Nephron (organoid): ENCODE data around the gene KRTAP10-11.
"Not testable (repeated sequence)": the region's sequence is repeated elsewhere in the genome, so short reads cannot be mapped to it uniquely, and the experiment has no call there.

Experiments
- H3K27ac Mint-ChIP-seq, 3 experiments: 2 replicates each; pipeline ENCODE4 v1.8.0; 2020; ENCODE audit warnings: mixed read lengths in 3 of 3, mild to moderate bottlenecking in 2 of 3, moderate library complexity in 1 of 3
- H3K27me3 Mint-ChIP-seq: 2 replicates; pipeline ENCODE4 v1.8.0; 2021; ENCODE audit warnings: low read depth, mild to moderate bottlenecking, moderate library complexity, mixed read lengths
- H3K36me3 Mint-ChIP-seq: 2 replicates; pipeline ENCODE4 v1.8.0; 2020; ENCODE audit warnings: low read depth, mixed read lengths
- H3K4me1 Mint-ChIP-seq: 2 replicates; pipeline ENCODE4 v1.8.0; 2020; ENCODE audit warnings: mixed read lengths
- H3K4me3 Mint-ChIP-seq, 3 experiments: 2 replicates each; pipeline ENCODE4 v1.8.0; 2020; ENCODE audit warnings: mild to moderate bottlenecking in 3 of 3, mixed read lengths in 3 of 3, moderate library complexity in 2 of 3
- H3K9me3 Mint-ChIP-seq: 2 replicates; pipeline ENCODE4 v1.8.0; 2020; ENCODE audit warnings: mixed read lengths
- CTCF ChIP-seq, 3 experiments: fragments of 200-600 bp; sonication (generic); IDR thresholded peaks; one replicate each; pipeline ENCODE4 v1.5.0; 2021; ENCODE audit warnings: antibody characterized with exemption in 3 of 3; ENCODE audit not compliant: unreplicated experiment in 3 of 3

Gene KRTAP10-11

GRCh38 chr21:44602463-44602850 is 43.8 kb upstream of the KRTAP10-11 start:
- Mint-ChIP-seq H3K9me3 (peaks cover 15% of the 10 kb centered on the region), H3K4me3 (no peak overlapping the region), H3K36me3 (no peaks in the 10 kb centered on the region), H3K27ac (no peak overlapping the region), H3K4me1 (no peaks in the 10 kb centered on the region), H3K27me3 (peaks cover 17% of the 10 kb centered on the region)
- no peak for TF ChIP-seq CTCF (IDR thresholded peaks at IDR 0.05; ENCODE audit: unreplicated experiment in 3 of 3)

GRCh38 chr21:44603109-44603875 is 42.9 kb upstream of the KRTAP10-11 start:
- TF ChIP-seq CTCF (IDR thresholded peaks at IDR 0.05; ENCODE audit: unreplicated experiment in 3 of 3), result no peak
- Mint-ChIP-seq H3K36me3 (no peaks in the 10 kb centered on the region), H3K27ac (no peak overlapping the region), H3K9me3 (peaks cover 18% of the 10 kb centered on the region), H3K27me3 (peaks cover 17% of the 10 kb centered on the region), H3K4me1 (no peaks in the 10 kb centered on the region), H3K4me3 (no peak overlapping the region)

DNA sequence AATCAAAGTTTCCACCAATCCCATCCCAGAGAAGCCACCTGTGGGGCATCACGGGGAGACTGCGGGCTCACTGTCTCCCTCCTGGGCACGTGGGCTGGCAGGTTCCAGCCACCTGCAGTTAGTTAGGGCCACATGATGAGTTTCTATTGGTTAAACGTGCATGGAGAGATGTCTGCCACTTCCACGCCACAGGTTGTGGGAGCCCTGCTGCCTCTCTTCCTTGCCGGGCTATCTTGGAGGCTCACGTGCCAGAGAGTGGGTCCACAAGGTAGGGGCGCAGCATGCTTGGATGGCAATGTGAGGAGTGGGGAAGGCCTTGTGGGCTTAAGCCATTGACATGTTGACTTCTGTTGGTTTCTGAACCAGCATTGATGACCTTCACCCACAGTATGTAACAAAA is 42.3 kb upstream of the KRTAP10-11 start:
- no peak for TF ChIP-seq CTCF (IDR thresholded peaks at IDR 0.05; ENCODE audit: unreplicated experiment in 3 of 3)
- peaks cover 16% of the 10 kb centered on the region for H3K9me3 Mint-ChIP-seq
- no peak overlapping the region for H3K4me3 Mint-ChIP-seq
- H3K4me1 Mint-ChIP-seq, result no peaks in the 10 kb centered on the region
- H3K27ac Mint-ChIP-seq, result no peak overlapping the region
- peaks cover 17% of the 10 kb centered on the region for H3K27me3 Mint-ChIP-seq
- peaks cover 2% of the 10 kb centered on the region for H3K36me3 Mint-ChIP-seq

DNA sequence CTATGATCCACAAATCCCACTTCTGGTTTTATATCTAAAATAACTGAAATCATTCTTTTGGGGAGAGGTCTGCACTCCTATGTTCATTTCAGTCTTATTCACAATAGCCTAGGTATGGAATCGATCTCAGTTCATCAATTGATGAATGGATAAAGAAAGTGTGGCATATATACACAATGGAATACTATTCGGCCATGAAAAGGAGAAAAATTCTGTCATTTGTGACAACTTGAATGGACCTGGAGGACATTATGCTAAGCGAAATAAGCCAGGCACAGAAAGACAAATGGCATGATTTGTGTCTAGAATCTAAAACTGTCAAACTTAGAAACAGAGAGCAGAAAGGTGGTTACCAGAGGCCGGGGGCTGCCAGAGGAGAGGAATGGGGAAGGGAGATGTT is 39.7 kb upstream of the KRTAP10-11 start:
- Mint-ChIP-seq H3K4me1 (no peaks in the 10 kb centered on the region), H3K27ac (no peak overlapping the region), H3K9me3 (peaks cover 39% of the 10 kb centered on the region), H3K27me3 (peaks cover 14% of the 10 kb centered on the region), H3K36me3 (peaks cover 3% of the 10 kb centered on the region), H3K4me3 (no peak overlapping the region)
- no peak for TF ChIP-seq CTCF (IDR thresholded peaks at IDR 0.05; ENCODE audit: unreplicated experiment in 3 of 3)

DNA sequence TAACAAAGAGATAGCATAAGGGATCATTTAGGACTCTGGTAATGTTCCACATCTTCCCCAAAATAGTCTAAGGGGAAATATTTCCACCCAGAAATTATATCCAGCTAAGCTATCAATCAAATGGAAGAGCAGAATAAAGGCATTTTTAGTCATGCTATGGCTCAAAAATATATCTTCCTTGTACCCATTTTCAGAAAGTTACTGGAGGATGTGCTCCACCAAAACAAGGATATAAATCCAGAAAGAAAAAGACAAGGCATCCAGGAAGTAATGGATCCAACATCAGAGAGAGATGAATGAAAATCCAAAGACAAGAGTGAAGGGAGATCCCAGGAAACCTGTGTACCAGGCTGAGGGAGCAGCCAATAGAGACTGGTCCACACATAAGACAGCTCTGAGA is 37.0 kb upstream of the KRTAP10-11 start:
- Mint-ChIP-seq H3K4me1 (no peaks in the 10 kb centered on the region), H3K27ac (no peak overlapping the region), H3K9me3 (peaks cover 40% of the 10 kb centered on the region), H3K27me3 (peaks cover 8% of the 10 kb centered on the region), H3K4me3 (no peak overlapping the region), H3K36me3 (peaks cover 3% of the 10 kb centered on the region)
- TF ChIP-seq CTCF (IDR thresholded peaks at IDR 0.05; ENCODE audit: unreplicated experiment in 3 of 3), result no peak

DNA sequence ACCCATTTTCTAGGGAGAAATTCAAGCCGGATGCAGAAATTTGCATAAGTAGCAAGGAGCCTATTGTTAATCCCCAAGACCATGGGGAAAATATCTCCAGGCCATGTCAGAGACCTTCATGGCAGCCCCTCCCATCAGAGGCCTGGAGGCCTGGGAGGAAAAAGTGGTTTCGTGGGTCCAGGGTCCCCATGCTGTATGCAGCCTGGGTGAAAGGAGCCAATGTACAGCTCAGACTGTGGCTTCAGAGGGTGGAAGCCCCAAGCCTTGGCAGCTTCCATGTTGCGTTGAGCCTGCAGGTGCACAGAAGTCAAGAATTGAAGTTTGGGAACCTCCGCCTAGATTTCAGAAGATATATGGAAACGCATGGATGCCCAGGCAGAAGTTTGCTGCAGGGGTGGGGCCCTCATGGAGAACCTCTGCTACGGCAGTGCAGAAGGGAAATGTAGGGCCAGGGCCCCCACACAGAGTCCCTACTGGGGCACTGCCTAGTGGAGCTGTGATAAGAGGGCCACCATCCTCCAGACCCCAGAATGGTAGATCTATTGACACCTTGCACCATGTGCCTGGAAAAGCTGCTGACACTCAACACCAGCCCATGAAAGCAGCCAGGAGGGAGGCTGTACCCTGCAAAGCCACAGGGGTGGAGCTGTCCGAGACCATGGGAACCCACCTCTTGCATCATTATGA is 35.9 kb upstream of the KRTAP10-11 start:
- H3K27ac Mint-ChIP-seq, H3K36me3 Mint-ChIP-seq: not testable (repeated sequence)
- H3K9me3 Mint-ChIP-seq, result peaks cover 37% of the 10 kb centered on the region

More for the DNA sequence above, 35.9 kb upstream of the KRTAP10-11 start:
- not testable (repeated sequence) for H3K27me3 Mint-ChIP-seq, H3K4me3 Mint-ChIP-seq, H3K4me1 Mint-ChIP-seq
